Ramos (cell line): Measurements from ENCODE around the gene SLC10A6.
"Not testable (repeated sequence)": the region's sequence is repeated elsewhere in the genome, so short reads cannot be mapped to it uniquely, and the experiment has no call there.

Source experiments
- in situ Hi-C: fragments of 300-500 bp; cut with MboI; formaldehyde crosslinking; loops from one replicate; pipeline ENCODE4 v1.14.3; 2022; ENCODE audit warnings: low sequenced_read_pairs; ENCODE audit not compliant: unreplicated experiment

The SLC10A6 gene, protein sequence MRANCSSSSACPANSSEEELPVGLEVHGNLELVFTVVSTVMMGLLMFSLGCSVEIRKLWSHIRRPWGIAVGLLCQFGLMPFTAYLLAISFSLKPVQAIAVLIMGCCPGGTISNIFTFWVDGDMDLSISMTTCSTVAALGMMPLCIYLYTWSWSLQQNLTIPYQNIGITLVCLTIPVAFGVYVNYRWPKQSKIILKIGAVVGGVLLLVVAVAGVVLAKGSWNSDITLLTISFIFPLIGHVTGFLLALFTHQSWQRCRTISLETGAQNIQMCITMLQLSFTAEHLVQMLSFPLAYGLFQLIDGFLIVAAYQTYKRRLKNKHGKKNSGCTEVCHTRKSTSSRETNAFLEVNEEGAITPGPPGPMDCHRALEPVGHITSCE

DNA sequence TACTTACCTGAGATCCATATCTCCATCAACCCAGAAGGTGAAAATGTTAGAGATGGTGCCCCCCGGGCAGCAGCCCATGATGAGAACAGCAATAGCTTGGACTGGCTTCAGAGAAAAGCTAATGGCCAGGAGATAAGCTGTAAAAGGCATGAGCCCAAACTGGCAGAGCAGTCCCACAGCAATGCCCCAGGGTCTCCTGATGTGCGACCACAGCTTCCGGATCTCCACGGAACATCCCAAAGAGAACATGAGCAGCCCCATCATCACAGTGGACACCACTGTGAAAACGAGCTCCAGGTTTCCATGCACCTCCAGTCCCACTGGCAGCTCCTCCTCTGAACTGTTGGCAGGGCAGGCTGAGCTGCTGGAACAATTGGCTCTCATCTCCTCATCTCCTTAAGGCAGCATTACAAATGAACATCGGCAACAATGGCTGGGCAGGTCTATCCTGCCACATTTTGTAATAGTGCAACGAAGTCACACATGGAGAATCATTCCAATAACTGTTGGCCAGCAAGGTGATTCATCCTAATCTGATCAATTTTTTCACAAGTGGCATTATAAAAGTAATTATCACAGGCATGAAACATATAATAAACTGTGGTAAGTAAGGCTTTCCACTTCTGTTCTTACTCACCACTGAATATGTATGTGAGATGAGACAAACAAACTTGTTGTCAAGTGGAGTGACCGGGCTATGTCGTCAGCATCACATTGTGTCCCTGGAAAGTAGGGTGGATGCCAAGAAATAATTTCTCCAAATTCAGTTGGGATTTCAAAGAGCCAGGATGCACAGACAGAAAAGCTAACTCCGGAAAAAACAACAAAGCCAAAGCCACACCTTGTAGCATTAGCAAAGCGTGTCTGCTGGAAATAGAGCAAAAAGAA is at the start of gene SLC10A6:
SLC10A6 (minus strand) TSS at position 653 of the 888 bp plus-strand sequence; CDS start at position 384, 269 bp downstream.
- in situ Hi-C loops, result no loop called here

DNA sequence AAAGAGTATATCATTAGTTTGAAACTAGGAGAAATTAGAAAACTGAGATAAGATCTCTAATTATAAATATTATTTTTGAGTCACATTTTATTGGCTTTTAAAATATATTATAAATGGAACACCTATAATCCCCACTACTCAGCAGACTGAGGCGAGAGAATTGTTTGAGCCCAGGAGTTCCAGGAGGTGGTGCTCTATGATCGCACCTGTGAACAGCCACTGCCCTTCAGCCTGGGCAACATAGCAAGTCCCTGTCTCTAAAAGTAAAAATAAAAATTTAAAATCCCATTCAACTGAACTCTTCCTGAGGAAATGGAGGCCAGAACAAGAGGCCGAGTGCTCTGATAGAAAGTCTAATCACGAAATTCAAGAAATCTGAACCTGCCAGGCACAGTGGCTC is 49.4 kb upstream of the SLC10A6 start:
- in situ Hi-C loops, result loop anchor here (10.0 kb wide), 2 partner anchors 244 to 404 kb away; no protein-coding TSS in a partner anchor

DNA sequence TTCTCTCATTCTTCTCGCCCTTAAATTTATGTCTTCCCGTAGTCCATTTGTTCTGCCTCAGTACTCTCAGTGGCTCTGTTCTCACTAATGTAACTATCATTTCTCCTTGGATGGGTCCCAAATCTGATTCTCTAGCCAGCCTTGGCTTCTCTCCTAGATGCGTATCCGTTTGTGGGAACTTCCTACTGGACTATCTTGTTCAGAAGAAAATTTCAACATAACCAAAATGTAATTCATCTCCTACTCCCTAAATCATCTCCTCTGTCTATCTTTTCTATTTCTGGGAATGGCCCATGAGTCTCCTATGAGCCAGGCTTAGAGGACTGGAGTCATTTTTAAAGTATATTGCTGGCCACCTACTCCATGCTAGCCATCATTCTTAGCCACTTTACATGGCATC is 47.4 kb upstream of the SLC10A6 start:
- in situ Hi-C loops, result loop anchor here (10.0 kb wide), 2 partner anchors 242 to 402 kb away; no protein-coding TSS in a partner anchor

DNA sequence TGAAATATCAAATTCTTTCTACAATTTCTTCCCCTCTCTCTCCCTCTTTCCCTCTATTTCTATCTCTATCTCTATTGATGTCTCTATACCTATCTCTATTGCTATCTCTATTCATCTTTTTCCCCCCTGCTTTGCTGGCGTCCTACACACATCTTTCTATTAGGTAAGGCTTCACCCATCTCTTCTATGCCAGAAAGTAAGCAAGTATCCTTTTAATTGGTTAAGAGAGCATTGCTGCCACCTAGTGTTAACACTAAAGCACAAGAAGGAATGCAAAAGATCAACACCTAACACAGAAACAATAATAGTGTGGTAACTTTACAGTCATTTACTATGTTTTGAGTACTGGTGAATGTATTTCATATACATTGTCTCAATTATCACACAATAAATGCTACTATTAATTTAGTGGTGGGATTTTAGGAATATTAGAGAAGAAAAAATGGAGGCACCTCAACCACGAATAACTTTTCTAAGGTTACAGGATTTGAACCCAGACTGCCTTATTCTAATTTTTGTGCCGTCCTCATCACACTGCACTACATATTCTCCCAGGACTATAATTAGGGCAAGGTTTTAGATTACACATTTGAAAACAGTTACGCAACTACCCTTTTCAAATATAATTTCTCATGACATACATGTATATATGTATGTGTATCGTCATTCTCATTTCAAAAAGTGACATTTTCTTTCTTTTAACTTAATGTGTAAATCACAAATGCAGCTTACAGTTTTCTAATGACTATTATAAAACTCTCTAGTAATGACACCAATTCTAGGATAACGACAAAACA is 46.7 kb upstream of the SLC10A6 start:
- in situ Hi-C loops, result loop anchor here (10.0 kb wide), 2 partner anchors 241 to 401 kb away; no protein-coding TSS in a partner anchor

DNA sequence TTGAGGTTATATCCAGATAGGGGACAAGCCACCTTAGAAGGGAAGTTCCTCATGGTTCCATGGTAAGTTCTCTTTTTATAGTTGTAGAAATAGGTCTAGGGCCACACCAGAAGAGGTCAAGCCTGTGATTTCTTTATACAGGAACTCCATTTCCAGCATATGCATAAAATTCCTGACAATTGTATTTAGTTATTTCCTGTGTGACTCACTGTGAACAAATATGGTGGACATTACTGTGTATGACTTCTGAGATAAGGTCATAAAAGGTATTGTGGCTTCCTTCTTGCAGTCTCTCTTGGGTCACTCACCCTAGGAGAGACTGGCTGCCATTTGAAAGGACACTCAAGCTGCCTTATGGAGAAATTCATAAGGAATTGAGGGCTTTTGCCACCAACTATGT is 45.3 kb upstream of the SLC10A6 start:
- in situ Hi-C loops, result loop anchor here (10.0 kb wide), 2 partner anchors 240 to 400 kb away; no protein-coding TSS in a partner anchor

DNA sequence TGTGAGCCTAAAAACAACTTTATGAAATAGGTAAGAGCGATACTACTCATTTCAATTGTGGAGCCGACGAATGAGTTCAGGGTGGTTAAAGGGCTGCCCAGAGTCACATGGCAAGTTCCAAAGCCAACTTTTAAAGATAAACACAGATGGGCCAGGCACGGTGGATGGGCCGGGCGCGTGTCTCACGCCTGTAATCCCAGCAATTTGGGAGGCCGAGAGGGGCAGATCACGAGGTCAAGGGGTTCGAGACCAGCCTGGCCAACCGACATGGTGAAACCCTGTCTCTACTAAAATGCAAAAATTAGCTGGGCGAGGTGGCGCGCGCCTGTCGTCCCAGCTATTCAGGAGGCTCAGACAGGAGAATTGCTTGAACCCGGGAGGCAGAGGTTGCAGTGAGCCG is 44.0 kb upstream of the SLC10A6 start:
- in situ Hi-C loops, result loop anchor here (10.0 kb wide), 2 partner anchors 238 to 398 kb away; no protein-coding TSS in a partner anchor

DNA sequence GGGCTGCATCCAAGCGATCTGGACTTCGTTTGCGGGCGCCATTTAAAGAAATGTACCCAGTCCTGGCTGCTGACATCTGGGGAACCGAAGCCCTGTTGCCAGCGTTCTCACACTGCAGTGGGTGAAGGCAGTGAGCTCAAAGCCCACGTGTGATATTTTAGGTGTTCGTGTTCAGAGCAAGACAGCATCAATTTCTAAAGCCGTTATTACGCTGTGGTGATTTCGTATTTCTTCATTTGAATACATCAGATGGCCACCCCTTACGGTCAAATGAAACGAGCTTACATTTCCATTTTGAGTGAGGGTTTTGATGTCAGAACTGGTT is 43.4 kb upstream of the SLC10A6 start:
- in situ Hi-C loops, result loop anchor here (10.0 kb wide), 2 partner anchors 238 to 398 kb away; no protein-coding TSS in a partner anchor

DNA sequence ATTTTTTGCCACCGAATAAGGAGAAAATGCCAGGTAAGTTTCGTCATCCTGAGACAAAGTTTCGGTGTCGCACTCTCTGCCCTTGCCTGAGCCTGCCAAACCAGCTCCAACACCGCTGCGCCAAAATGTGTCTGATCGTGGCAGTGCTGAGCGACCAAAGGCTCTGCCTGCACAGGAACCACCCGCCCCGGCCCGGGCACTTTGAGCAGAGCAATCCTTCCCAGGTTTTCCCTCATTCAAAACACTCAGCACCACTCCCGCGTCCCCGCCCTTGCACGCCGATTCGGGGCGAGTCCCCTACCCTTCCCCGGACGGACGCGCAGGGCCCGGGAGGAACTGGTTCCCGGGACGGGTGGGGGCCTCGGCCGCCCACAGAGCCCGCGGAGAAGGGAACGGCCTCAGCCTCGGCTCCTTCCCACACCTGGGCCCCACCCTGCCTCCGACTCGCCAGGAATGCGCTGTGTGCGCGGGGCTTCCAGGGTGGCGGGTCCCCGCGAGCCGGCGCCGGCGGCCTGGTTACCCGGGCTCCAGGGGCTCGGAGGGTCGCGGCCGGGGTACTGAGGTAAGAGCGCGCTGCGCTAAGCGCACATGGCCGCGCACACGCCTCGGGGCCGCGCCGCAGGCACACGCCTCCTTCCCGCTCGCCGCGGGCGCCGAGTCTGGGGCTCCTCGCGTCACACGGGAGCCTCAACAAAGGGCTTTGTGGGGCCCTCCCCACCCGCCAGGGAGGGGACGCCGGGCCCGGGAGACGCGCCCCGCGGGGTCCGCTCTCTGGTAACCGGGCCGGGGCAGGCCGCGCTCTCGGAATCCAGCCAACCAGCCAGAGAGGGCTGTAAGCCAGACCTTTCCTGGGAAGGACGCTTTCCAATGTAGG is 42.8 kb upstream of the SLC10A6 start, which contains the start of gene C4orf36:
C4orf36 (minus strand) TSS at position 661 of the 874 bp plus-strand sequence. CDS start 902 bp downstream, outside the sequence.
- in situ Hi-C loops, result loop anchor here (10.0 kb wide), 2 partner anchors 237 to 397 kb away; no protein-coding TSS in a partner anchor

DNA sequence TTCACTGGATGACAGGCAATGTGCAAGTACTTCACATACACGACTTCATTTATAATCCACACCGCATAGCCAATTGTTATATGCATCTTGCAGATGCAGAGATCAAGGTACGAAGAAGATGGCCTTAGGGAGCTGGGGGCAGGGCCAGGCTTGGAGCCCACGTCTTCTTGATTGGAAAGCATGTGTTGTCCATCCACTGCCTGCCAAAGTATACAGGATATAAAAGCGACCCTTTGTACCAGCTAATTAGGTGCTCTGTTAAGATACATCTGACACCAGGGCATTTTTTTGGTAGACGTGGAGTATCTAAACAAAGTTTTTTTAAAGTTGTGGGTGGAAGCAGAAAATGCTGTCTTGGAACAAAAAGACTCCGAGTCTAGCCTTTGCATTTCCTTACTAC is 41.6 kb upstream of the SLC10A6 start:
- in situ Hi-C loops, result loop anchor here (10.0 kb wide), 2 partner anchors 236 to 396 kb away; no protein-coding TSS in a partner anchor

DNA sequence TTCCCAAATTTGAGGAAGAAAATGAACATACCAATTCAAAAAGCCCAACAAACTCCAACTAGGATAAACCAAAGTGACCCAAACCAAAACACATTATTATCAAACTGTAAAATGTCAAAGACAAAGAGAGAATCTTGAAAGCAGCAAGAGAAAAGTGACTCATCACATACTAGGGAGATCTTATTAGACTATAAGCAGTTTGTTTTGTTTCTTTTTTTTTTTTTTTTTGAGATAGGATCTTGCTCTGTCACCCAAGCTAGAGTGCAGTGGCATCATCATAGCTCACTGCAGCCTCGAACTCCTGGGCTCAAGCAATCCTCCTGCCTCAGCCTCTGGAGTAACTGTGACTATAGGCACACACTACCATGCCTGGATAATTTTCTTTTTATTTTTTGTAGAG is 30.5 kb upstream of the SLC10A6 start:
- in situ Hi-C loops, result no loop called here

DNA sequence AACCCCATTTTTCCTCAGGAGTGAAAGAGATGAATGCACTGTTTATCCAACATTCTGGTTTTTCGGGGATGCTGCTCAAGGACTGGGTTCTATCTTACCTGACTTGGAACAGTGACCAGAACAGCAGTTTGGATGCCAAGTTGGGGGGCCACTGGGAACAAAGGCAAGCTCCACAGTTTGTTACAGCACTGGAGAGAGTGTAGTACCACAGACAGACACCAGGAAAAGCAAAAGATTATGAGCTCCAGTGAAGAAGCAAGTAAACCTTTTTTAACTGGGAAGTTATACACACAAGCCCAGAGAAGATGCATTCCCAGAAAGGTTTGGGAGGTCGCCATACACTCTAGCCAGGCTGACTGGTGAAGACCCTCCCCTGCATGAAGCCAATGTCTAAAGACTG is 29.5 kb upstream of the SLC10A6 start:
- in situ Hi-C loops, result no loop called here

DNA sequence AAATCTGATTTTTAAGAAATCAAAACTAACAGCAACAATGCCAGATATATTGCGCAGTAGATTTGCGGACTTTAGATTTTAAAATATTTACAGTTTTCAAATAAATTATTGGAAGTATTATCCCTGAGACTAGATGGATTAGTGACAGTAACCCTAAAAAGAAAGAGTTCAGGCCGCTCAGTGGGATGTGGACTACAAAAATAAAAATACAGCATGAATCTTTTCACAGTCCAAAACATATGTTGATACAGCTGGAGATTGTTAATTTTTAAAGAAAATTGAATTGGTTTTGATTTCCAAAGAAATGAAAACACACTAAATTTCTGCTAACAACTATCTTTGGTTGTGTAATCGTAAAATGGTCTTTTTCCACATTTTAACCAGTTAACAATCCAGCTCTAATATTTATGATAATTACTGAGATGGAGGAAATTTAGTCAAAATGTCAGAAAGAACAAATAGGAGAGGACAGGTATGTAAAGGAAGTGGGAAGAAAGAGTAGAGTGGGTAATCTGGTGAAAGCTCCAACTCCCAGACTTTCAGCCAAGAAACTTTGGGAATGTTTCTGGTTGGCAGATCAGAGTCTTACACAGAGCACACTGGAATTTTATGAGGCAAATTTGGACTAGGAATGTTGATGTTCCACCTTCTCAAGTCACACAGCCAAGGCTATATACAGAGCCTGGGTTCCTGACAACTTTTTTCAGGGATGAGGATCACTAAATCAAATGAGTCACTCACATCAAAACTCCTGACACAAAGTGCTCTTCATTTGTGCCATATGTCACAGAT is 27.9 kb upstream of the SLC10A6 start:
- in situ Hi-C loops, result no loop called here

DNA sequence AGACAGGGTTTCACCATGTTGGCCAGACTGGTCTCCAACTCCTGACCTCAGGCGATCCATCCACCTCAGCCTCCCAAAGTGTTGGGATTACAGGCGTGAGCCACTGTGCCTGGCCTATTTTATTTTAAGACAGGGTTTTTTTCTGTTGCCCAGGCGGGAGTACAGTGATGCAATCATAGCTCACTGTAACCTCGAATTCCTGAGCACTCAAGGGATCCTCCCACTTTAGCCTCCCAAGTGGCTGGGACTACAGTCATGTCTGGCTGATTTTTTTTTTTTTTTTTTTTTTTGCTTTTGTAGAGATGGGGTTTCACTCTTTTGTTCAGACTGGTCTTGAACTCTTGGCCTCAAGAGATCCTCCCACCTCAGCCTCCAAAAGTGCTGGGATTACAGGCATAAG is 26.3 kb upstream of the SLC10A6 start:
- in situ Hi-C loops, result not testable (repeated sequence)

DNA sequence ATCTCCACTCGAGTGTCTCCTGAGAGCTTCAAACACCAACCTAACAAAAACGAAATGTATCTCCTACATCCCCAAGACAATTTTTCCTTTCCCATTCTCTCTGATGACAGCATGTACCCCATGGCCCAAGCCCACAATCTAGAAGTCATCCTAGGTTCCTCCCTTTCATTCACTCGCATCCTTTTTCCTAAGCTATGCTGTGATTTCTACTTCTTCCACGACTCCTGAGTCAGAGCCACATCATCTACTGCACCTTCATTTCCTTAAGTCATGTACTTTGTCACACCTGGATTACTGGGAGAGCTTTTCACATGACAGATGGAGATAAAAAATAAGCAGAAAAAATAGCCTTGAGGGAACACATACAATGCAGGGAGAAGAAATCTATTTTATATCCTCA is 23.0 kb upstream of the SLC10A6 start:
- in situ Hi-C loops, result no loop called here

DNA sequence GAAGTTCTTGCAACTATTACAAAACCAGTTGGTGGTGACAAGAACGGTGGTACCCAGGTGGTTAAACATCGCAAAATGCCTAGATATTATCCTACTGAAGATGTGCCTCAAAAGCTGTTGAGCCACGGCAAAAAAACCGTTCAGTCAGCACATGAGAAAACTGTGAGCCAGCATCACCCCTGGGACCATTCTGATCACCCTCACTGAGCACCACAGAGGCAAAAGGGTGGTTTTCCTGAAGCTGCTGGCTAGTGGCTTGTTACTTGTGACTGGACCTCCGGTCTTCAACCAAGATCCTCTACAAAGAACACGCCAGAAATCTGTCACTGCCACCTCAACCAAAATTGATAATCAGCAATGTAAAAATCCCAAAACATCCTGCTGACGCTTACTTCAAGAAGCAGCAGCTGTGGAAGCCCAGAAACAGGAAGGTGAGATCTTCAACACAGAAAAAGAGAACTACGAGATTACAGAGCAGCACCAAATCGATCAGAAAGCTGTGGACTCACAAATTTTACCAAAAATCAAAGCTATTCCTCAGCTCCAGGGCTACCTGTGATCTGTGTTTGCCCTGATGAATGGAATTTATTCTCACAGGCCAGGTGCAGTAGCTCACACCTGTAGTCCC is 21.4 kb upstream of the SLC10A6 start:
- in situ Hi-C loops, result no loop called here

DNA sequence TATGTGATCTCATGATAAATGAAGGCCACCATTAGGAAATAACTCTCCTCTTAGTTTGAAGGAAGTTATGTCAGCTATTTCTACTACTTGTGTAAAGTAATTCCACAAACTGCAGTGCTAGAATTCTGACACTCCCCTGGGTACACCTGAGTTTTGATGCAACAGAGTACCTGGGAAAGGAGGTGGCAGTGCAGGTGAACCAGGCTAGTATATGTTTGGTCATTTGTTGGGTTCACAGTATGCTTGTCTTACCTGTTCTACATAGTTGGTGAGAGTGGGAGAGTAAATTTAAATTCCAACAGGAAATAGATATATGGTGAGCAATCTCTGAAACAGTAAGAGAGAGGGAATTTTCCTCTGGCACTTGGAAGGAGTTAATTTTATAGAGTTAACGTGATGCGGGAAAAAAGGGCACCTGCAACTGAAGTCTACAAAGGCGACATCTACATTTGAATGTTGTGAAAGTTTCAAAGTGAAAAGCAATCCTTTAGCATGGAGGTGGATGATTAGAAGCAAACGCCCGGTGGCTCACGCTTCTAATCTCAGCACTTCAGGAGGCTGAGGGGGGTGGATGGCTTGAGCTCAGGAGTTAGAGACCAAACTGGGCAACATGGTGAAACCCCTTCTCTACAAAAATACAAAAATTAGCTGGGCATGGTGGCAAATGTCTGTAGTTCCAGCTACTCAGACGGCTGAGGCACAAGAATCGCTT is 8.3 kb upstream of the SLC10A6 start:
- in situ Hi-C loops, result no loop called here

DNA sequence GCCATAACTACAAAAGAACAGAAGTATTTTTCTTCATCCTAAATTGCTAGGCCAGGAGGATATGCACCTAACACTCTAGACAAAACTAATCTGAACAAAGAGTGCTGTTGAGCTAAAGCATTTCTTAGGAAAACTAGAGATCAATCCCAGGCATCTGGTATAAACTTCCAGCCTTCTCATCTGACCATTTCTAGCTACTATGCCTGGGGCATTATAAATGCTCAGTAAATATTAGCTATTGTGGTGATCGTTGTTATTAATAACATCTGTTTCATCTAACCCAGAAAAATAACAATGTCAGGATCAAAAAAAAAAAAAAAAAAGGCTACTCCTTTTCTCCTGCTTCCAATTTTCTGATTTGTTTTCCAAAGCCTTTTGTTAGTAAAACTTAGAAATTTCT is 7.7 kb upstream of the SLC10A6 start:
- in situ Hi-C loops, result no loop called here
